ENCODE results near the gene ZNF428.

ZNF428 gene

DNA sequence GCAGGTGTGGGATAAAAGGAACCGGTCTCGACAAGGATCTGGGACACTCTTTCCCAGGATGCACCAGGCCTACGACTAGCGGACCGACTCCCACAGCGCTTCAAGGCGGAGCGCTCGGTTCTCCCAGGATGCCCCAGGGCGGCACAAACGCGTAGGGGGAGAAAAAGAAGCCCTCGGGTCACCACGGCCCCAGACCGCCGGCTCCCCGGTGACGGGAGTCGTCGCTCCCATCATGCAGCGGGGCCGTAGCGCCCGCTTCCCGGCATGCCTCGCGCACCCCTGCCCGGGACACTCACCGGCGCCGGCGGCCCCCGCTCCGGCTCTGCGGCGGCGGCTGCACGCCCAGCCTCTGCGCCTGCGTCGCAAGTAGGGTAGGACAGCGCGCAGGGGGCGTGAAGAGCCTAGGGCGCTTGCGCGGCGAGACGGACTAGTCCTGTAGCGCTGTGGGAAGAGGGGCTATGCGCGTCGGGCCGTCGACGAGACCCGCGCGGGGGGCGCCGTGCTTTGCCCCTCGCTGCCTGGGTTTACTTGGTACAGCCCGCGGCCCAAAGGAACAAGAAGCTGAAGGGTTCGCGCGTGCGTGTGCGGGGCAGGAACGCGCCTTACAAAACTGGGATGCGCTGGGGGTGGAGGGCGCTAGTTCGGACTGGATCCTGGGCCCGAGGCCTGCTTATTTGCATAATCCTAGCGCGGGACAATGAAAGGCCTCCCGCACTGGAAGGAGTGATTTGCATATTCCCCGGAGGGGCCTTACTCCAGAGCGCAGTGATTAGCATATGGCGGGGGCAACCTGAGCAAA lies at the start of gene ZNF428:
TSS of gene ZNF428 (minus strand) at position 368 of the 799 bp plus-strand sequence. CDS start 5,325 bp downstream, outside the sequence.
- Histone ChIP-seq H3K9me2 (ENCODE audit: low read depth, low read length) (no peaks in the 10 kb centered on the region), H3F3A (ENCODE audit: insufficient read depth, low read length) (peaks cover 4% of the 10 kb centered on the region; the same call in 1 of the 2 replicates), H3K27me3 (ENCODE audit: insufficient read depth, low read length) (no peaks in the 10 kb centered on the region), H2AFZ (ENCODE audit: low read length) (0 out of 2 replicates have a peak within 1 kb of the TSS, but pooled peaks have one; percentile 16), H3K79me2 (ENCODE audit: insufficient read depth, low read length) (peaks cover 35% of the 10 kb centered on the region), H4K20me1 (ENCODE audit: insufficient read depth, low read length) (no peaks in the 10 kb centered on the region), H3K4me3 (ENCODE audit: low read depth, low read length, poor library complexity, severe bottlenecking) (peak within 1 kb of the TSS; percentile 66), H3K27ac (ENCODE audit: low read depth, low read length, poor library complexity, severe bottlenecking) (peak within 1 kb of the TSS; percentile 91), H3K4me2 (ENCODE audit: low read length) (peak within 1 kb of the TSS; percentile 99), H3K9me3 (ENCODE audit: low read length) (no peaks in the 10 kb centered on the region), H3K9ac (ENCODE audit: low read length) (peak within 1 kb of the TSS; percentile 80), H3K36me3 (ENCODE audit: insufficient read depth, low read length) (no peaks in the 10 kb centered on the region), H3K4me1 (ENCODE audit: insufficient read depth, low read length, severe bottlenecking) (peaks cover 29% of the 10 kb centered on the region)
- TF ChIP-seq, protein P1, sequence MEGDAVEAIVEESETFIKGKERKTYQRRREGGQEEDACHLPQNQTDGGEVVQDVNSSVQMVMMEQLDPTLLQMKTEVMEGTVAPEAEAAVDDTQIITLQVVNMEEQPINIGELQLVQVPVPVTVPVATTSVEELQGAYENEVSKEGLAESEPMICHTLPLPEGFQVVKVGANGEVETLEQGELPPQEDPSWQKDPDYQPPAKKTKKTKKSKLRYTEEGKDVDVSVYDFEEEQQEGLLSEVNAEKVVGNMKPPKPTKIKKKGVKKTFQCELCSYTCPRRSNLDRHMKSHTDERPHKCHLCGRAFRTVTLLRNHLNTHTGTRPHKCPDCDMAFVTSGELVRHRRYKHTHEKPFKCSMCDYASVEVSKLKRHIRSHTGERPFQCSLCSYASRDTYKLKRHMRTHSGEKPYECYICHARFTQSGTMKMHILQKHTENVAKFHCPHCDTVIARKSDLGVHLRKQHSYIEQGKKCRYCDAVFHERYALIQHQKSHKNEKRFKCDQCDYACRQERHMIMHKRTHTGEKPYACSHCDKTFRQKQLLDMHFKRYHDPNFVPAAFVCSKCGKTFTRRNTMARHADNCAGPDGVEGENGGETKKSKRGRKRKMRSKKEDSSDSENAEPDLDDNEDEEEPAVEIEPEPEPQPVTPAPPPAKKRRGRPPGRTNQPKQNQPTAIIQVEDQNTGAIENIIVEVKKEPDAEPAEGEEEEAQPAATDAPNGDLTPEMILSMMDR (IDR thresholded peaks at IDR 0.05; ENCODE audit: low read length) = peak; percentile 9; the same call in 1 of the 2 replicates
- TF ChIP-seq EZH2 (IDR thresholded peaks at IDR 0.05; ENCODE audit: borderline replicate concordance, low read length) = no peak

DNA sequence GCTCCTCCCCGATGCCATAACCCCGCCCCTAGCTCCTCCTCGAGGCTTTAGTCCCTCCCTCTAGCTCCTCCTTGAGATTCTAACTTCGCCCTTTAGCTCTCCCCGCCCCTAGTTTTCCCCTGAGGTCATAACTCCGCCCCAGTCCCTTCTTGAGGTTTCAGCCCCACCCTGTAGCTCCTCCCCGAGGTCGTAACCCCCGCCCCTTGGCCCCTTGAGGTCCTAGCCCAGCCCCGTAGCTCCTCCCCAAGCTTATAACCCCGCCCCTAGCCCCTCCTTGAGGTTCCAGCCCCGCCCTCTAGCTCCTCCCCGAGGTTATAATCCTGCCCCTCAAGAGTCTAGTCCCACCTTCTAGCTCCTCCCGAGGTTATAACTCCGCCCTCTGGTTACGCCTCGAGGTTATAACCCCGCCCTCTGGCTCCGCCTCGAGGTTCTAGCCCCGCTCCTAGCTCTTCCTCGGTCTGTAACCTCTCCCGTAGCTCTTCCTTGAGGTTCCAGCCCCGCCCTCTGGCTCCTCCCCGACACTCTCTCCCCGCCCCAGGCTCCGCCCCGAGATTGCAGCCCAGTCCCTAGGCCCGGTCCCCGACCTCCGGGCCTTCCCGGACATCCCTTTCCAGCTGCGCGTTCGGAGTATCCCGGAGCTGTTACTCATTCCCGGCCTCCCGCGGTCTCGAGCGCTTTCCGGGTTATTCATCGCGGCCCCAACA lies 49.1 kb upstream of the ZNF428 start:
- Histone ChIP-seq H3K4me3 (ENCODE audit: low read depth, low read length, poor library complexity, severe bottlenecking) (peak overlapping the region; percentile 57), H4K20me1 (ENCODE audit: insufficient read depth, low read length) (no peaks in the 10 kb centered on the region), H3K27me3 (ENCODE audit: insufficient read depth, low read length) (no peaks in the 10 kb centered on the region), H3K4me1 (ENCODE audit: insufficient read depth, low read length, severe bottlenecking) (peaks cover 8% of the 10 kb centered on the region), H3K4me2 (ENCODE audit: low read length) (peak overlapping the region; percentile 83), H3K9me2 (ENCODE audit: low read depth, low read length) (no peaks in the 10 kb centered on the region), H3K9ac (ENCODE audit: low read length) (peak overlapping the region; percentile 43; the same call in 1 of the 2 replicates), H3K27ac (ENCODE audit: low read depth, low read length, poor library complexity, severe bottlenecking) (no peak overlapping the region), H3F3A (ENCODE audit: insufficient read depth, low read length) (no peaks in the 10 kb centered on the region), H2AFZ (ENCODE audit: low read length) (peak overlapping the region; percentile 38; the same call in 1 of the 2 replicates), H3K9me3 (ENCODE audit: low read length) (no peaks in the 10 kb centered on the region), H3K79me2 (ENCODE audit: insufficient read depth, low read length) (no peaks in the 10 kb centered on the region), H3K36me3 (ENCODE audit: insufficient read depth, low read length) (no peaks in the 10 kb centered on the region)
- TF ChIP-seq, protein P1 (IDR thresholded peaks at IDR 0.05; ENCODE audit: low read length) = no peak
- TF ChIP-seq EZH2 (IDR thresholded peaks at IDR 0.05; ENCODE audit: borderline replicate concordance, low read length) = no peak

- Histone ChIP-seq H3K4me3 (ENCODE audit: low read depth, low read length, poor library complexity, severe bottlenecking) (no peak overlapping the region), H3F3A (ENCODE audit: insufficient read depth, low read length) (no peaks in the 10 kb centered on the region), H3K4me1 (ENCODE audit: insufficient read depth, low read length, severe bottlenecking) (peaks cover 8% of the 10 kb centered on the region), H3K27me3 (ENCODE audit: insufficient read depth, low read length) (no peaks in the 10 kb centered on the region), H4K20me1 (ENCODE audit: insufficient read depth, low read length) (no peaks in the 10 kb centered on the region), H3K9me2 (ENCODE audit: low read depth, low read length) (no peaks in the 10 kb centered on the region), H3K9me3 (ENCODE audit: low read length) (no peaks in the 10 kb centered on the region), H3K27ac (ENCODE audit: low read depth, low read length, poor library complexity, severe bottlenecking) (no peak overlapping the region), H3K9ac (ENCODE audit: low read length) (no peak overlapping the region), H3K4me2 (ENCODE audit: low read length) (0 out of 2 replicates have a peak overlapping the region, but pooled peaks have one; percentile 83), H3K79me2 (ENCODE audit: insufficient read depth, low read length) (no peaks in the 10 kb centered on the region), H3K36me3 (ENCODE audit: insufficient read depth, low read length) (no peaks in the 10 kb centered on the region), H2AFZ (ENCODE audit: low read length) (no peak overlapping the region)
- no peak for TF ChIP-seq EZH2 (IDR thresholded peaks at IDR 0.05; ENCODE audit: borderline replicate concordance, low read length)
- TF ChIP-seq, protein P1 (IDR thresholded peaks at IDR 0.05; ENCODE audit: low read length) = no peak
Measured at GRCh38 chr19:43667876-43668405, 48.5 kb upstream of the ZNF428 start.

Data from OCI-LY1 (cell line).